ENCODE data around the gene ASPG.

DNA sequence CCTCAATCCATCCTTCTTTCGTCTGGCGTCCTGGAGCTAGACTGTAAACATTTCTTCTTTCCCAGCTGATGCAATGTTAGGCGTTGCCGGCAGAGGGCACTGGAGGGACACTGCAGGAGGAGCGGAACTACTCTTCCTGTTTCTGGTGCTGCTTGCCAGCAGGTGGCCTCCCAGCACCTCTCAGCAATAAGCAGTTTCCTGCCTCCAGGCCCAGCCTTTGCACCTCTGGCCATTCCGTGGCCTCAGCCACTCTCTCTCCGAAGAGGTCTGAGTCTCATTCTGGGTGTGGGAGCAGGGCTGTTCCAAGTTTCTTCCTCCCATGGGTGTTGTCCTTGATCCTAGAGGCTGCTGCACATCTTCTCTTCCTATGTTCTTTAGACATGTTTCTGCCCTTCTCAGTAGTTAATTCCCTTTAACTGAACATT lies 7.5 kb upstream of the ASPG start:
- TF ChIP-seq, protein P1, sequence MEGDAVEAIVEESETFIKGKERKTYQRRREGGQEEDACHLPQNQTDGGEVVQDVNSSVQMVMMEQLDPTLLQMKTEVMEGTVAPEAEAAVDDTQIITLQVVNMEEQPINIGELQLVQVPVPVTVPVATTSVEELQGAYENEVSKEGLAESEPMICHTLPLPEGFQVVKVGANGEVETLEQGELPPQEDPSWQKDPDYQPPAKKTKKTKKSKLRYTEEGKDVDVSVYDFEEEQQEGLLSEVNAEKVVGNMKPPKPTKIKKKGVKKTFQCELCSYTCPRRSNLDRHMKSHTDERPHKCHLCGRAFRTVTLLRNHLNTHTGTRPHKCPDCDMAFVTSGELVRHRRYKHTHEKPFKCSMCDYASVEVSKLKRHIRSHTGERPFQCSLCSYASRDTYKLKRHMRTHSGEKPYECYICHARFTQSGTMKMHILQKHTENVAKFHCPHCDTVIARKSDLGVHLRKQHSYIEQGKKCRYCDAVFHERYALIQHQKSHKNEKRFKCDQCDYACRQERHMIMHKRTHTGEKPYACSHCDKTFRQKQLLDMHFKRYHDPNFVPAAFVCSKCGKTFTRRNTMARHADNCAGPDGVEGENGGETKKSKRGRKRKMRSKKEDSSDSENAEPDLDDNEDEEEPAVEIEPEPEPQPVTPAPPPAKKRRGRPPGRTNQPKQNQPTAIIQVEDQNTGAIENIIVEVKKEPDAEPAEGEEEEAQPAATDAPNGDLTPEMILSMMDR (IDR thresholded peaks at IDR 0.05), result peak; percentile 99 to 100 (median 99)
- TF ChIP-seq POLR2AphosphoS5 (IDR thresholded peaks at IDR 0.05) (peak in 1 of 2 donors; percentile 74), EP300 (IDR thresholded peaks at IDR 0.05) (no peak)
